NCI-H1694 treated with DMSO at 0.1 percent for 48 hours (cell line): ENCODE data around the gene DOK5.
"Not testable (repeated sequence)": the region's sequence is repeated elsewhere in the genome, so short reads cannot be mapped to it uniquely, and the experiment has no call there.

Experiments
- DNase-seq: peaks from one replicate; lab custom pipeline; 2025; lab: John Stamatoyannopoulos, UW

The DOK5 gene

GRCh38 chr20:54472607-54473006 lies 2.8 kb upstream of the DOK5 start:
- DNase-seq: no peak

GRCh38 chr20:54473340-54473739 lies 2.1 kb upstream of the DOK5 start:
- DNase-seq: no peak

- no peak for DNase-seq
Measured at GRCh38 chr20:54474046-54474445, 1.3 kb upstream of the DOK5 start.

GRCh38 chr20:54474866-54475265 lies 527 bp upstream of the DOK5 start:
- no peak for DNase-seq

- DNase-seq: no peak
Measured at GRCh38 chr20:54476169-54477009, 996 bp downstream of the DOK5 start.

- no peak for DNase-seq
Measured at GRCh38 chr20:54477191-54477955, 2.0 kb downstream of the DOK5 start.

- DNase-seq: no peak
Measured at GRCh38 chr20:54479138-54479906, 3.9 kb downstream of the DOK5 start.

GRCh38 chr20:54479937-54480336 lies 4.5 kb downstream of the DOK5 start:
- not testable (repeated sequence) for DNase-seq

- no peak for DNase-seq
Measured at GRCh38 chr20:54481442-54481841, 6.0 kb downstream of the DOK5 start.

- no peak for DNase-seq
Measured at GRCh38 chr20:54485631-54486030, 10.2 kb downstream of the DOK5 start.

- no peak for DNase-seq
Measured at GRCh38 chr20:54486585-54486984, 11.2 kb downstream of the DOK5 start.

- no peak for DNase-seq
Measured at GRCh38 chr20:54488442-54488841, 13.0 kb downstream of the DOK5 start.

GRCh38 chr20:54491506-54491905 lies 16.1 kb downstream of the DOK5 start:
- DNase-seq: no peak

GRCh38 chr20:54494303-54495006 lies 19.1 kb downstream of the DOK5 start:
- no peak for DNase-seq

- no peak for DNase-seq
Measured at GRCh38 chr20:54497931-54498718, 22.7 kb downstream of the DOK5 start.

GRCh38 chr20:54499111-54499510 lies 23.7 kb downstream of the DOK5 start:
- no peak for DNase-seq

- no peak for DNase-seq
Measured at GRCh38 chr20:54502179-54502578, 26.8 kb downstream of the DOK5 start.

- no peak for DNase-seq
Measured at GRCh38 chr20:54506643-54507042, 31.2 kb downstream of the DOK5 start.

- DNase-seq: no peak
Measured at GRCh38 chr20:54510541-54511129, 35.2 kb downstream of the DOK5 start.

- no peak for DNase-seq
Measured at GRCh38 chr20:54512694-54513093, 37.3 kb downstream of the DOK5 start.
